COLO668 (cell line): ENCODE data around the gene CRLF1.

Experiments
- DNase-seq: peaks from one replicate; lab custom pipeline; 2025; ENCODE audit not compliant: unreplicated experiment; lab: John Stamatoyannopoulos, UW

CRLF1 gene

DNA sequence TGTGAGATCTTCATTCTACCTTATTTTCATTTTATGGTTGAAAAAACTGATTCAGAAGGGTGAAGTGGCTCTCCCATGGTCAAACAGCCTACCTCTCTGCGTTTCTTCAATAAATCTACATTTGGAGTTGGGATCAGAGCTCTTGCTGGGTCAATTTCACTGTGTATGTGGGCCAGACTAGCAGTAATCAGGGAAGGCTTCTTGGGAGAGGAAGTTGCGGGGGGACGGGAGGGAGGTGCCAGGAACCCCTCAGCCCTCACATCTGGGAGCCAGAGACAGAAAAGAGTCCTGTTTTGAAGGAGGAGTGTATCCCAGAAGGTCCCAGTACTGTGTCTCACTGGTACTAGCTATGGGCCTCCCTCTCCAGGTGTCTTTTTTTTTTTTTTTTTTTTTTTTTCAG is 48.0 kb downstream of the CRLF1 start:
- DNase-seq = no peak

DNA sequence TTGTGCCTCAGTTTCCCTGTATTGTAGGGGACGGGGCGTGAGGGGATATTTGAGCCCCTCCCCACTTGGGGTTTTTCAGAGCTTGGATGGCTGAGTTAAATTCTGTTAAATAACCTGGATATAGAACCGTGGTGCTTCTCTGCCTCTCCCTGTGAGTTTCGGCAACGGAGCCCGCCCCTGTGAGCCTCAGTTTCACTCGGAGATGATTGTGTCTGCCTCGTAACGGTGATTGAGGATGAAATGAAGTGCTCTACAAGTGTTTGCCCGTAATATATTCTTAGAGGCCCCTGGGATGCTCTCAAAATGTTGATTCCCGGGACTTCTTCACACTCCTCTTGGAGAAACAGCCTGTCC is 48.4 kb downstream of the CRLF1 start:
- no peak for DNase-seq

DNA sequence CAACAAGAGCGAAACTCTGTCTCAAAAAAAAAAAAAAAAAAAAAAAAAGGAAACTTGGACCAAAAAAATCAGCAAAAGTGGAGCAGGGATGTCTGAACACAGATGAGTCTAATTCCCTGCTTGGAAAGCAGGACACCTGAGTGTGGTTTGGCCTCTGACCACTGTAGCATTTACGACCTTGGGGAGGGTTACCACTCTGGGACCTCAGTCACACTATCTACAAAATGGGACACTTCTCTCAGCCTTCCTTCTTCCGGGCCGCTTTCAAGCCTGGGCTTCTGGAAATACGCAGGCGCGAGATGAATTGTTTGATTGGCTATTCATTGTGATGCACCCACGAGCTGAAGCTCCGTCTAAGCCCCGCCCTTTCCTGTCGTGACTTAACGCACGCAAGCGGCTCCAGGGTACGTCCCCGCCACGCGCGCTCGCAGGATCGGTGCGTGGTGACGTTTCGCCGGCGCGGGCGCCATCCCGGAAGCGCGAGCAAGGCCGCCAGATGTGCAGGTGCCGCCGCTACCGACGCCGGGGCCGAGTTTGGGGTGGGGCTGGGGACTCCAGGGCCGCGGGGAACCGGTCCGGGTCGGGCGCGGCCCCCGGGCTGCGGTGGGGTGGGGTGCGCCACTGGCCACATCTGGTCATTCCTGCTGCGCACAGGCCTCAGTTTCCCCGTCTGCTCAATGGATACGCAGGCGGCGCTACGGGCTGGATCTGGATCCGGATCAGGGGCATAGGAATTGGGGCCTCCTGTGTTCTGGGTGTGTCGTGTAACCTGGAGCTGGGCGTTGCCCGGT is 49.0 kb downstream of the CRLF1 start, which contains the start of gene KXD1:
Gene KXD1, plus strand, starts transcription at position 460 of the 791 bp plus-strand sequence. CDS start 4,187 bp downstream, outside the sequence.
- peak; percentile 98 for DNase-seq

DNA sequence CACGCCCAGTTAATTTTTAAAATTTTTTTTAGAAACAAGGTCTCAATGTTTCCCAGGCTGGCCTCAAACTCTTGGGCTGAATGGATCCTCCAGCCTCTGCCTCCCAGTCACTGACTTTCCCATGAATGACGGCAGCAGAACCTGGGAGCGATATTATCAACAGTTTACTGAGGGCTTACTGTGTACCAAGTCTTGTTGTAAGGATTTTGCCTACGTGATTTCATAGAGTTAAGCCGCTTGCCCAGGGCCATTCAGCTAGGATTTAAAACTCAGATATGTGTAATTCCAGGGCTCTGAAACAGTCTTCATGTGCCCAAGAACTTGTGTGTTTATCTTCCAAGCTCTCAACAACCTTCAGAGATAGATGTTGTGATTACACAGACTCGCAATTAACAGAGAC is 55.0 kb downstream of the CRLF1 start:
- no peak for DNase-seq

DNA sequence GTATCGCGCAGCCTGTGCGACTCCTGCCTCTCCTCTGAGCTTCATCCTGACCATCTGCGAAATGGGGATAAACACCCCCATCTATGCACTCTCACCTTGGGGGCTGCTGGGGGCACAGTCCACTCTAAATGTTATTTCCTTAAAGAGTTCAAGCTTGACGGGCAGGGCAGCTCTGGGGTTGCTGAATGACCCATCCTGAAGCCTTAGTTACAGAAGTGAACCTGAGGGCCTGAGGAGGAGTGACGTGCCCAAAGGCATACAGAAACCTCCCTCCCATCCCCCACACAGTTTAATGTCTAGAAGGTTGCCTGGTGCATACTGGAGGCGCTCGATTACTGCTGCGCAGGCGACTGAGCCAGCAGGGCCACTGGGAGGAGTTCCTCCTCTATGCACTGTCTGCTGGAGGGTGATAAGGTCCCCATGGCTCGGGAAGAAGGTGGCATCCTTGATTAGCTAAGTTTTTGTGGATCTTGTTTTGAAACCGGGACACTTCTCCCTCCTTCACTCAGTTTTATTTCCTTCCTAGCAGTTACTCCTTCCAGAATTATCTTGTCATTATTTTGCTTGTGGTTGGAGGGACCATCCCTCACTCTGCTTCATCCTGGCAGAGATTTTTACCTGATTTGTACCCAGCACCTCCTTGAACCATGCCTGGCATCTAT is 62.7 kb downstream of the CRLF1 start:
- DNase-seq = peak; percentile 62
